Metanephros (tissue), 1 donor: ENCODE data around the gene PRAMEF2. TPM values are rescaled to one million over a fixed set of nuclear protein-coding genes. Genes with fewer than 3 reads are reported as not detected.

Experiments
- total RNA-seq: library from RNA; depleted of rRNA; stranded (reverse); fragments of >200 nt; gene quantifications from one replicate; pipeline ENCODE4 v1.2.3, GENCODE V29; 2014

Gene PRAMEF2
- not detected for total RNA-seq

GRCh38 chr1:12856786-12857185 lies at the start of gene PRAMEF2:
PRAMEF2 (plus strand) TSS chr1:12857086; CDS start chr1:12859010, 1,924 bp downstream.

GRCh38 chr1:12831310-12831709 lies 25.6 kb upstream of the PRAMEF2 start, which contains the start of gene PRAMEF11:
PRAMEF11 (minus strand) TSS chr1:12831410; CDS start chr1:12828789, 2,621 bp downstream.

DNA sequence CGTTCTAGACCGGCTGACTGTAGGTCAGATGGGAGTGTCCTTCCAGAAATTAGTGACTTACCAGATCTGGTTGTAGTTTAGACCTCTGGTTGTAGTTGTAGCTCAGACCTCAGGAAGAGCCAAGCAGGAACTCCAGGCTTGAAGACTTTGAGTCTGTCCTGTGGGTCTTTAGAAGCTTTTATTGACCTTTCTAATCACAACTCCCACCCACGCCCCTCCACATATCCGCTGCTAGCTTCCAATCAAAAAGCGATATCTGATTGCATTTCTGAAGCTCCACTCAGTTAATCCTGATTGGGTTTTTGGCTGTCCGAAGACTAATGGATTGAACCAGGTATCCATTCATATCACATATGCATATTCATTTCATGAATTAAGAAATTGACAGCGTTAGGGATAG lies 8.3 kb upstream of the PRAMEF2 start, which contains the start of gene HNRNPCL1:
TSS of gene HNRNPCL1 (minus strand) at position 101 of the 400 bp plus-strand sequence. CDS start 431 bp downstream, outside the sequence.

DNA sequence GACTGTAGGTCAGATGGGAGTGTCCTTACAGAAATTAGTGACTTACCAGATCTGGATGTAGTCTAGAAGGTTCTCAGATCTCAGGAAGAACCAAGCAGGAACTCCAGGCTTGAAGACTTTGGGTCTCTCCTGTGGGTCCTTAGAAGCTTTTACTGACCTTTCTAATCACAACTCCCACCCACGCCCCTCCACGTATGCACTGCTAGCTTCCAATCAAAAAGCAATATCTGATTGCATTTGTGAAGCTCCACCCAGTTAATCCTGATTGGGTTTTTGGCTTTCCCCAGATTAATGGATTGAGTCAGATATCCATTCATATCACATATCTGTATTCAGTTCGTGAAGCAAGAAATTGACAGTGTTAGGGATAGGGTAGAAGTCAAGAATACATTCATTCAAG lies 29.2 kb downstream of the PRAMEF2 start, which contains the start of gene PRAMEF4:
TSS of gene PRAMEF4 (minus strand) at position 101 of the 400 bp plus-strand sequence. CDS start 2,807 bp downstream, outside the sequence.

GRCh38 chr1:12898170-12898569 lies 41.3 kb downstream of the PRAMEF2 start, which contains the start of gene PRAMEF10:
PRAMEF10 (minus strand) TSS chr1:12898270; CDS start chr1:12895847, 2,423 bp downstream.

Other genes starting within 250 kb of the PRAMEF2 start
- 159 TPM for gene DHRS3, start 238.9 kb upstream of the PRAMEF2 start, total RNA-seq
- 0.82 TPM for gene AADACL4, start 213.0 kb upstream of the PRAMEF2 start, total RNA-seq
- not detected for gene AADACL3, start 141.0 kb upstream of the PRAMEF2 start, total RNA-seq
- 0.12 TPM for gene CFAP107, start 110.9 kb upstream of the PRAMEF2 start, total RNA-seq
- gene PRAMEF12, start 83.3 kb upstream of the PRAMEF2 start, total RNA-seq, result not detected
- gene PRAMEF1, start 65.7 kb upstream of the PRAMEF2 start, total RNA-seq, result not detected
- gene PRAMEF11, start 25.7 kb upstream of the PRAMEF2 start, total RNA-seq, result not detected
- gene HNRNPCL1, start 8.4 kb upstream of the PRAMEF2 start, total RNA-seq, result not detected
- not detected for gene PRAMEF4, start 29.1 kb downstream of the PRAMEF2 start, total RNA-seq
- gene PRAMEF10, start 41.2 kb downstream of the PRAMEF2 start, total RNA-seq, result not detected
- gene PRAMEF7, start 59.5 kb downstream of the PRAMEF2 start, total RNA-seq, result not detected
- not detected for gene PRAMEF6, start 90.5 kb downstream of the PRAMEF2 start, total RNA-seq
- gene PRAMEF27, start 199.5 kb downstream of the PRAMEF2 start, total RNA-seq, result not detected
- not detected for gene HNRNPCL3, start 203.7 kb downstream of the PRAMEF2 start, total RNA-seq
- gene PRAMEF25, start 213.7 kb downstream of the PRAMEF2 start, total RNA-seq, result not detected